ENCODE data around the gene SMPDL3A. TPM values are rescaled to one million over a fixed set of nuclear protein-coding genes. Genes with fewer than 3 reads are reported as not detected.

The SMPDL3A gene
- total RNA-seq, 2 donors from 2014 or later = 129 to 186 TPM

DNA sequence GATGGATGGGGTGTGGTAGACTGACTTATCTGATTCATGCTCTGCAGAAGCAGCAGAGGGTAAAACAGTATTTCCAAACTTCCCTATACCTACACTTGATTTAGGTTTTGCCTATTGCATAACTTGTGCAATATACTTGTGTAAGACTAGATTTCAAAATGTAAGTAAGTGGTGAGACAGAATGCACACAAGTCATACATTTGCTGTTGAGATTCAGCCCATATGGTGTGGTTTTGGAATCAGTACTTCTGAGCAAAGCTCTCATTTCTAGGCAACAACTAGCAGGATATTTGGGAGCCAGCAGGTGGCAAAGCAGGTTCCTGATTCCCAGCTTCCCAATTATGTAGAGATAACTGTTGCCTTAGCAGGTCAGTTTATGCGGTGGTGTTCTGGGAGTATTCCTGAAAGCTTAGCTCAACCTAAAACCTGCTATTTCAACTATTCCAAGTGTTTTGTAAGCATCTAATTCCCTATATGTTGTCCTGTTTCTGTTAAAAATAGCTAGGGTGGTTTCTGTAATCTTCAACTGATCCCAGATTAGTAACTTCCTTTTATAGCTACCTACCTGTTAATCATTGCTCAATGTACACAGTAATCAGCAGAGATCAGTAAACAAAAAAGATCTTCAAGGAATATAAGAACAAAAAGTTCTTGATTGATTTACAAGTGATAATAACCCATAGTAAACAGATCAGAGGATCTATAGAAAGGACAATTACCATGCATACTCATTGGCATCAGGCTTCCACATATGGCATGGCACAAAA is 18.0 kb upstream of the SMPDL3A start:
- ATAC-seq (peak; percentile 94), DNase-seq (no peak)
- intact Hi-C loops (cut with DNase I, micrococcal nuclease) = no loop called here

DNA sequence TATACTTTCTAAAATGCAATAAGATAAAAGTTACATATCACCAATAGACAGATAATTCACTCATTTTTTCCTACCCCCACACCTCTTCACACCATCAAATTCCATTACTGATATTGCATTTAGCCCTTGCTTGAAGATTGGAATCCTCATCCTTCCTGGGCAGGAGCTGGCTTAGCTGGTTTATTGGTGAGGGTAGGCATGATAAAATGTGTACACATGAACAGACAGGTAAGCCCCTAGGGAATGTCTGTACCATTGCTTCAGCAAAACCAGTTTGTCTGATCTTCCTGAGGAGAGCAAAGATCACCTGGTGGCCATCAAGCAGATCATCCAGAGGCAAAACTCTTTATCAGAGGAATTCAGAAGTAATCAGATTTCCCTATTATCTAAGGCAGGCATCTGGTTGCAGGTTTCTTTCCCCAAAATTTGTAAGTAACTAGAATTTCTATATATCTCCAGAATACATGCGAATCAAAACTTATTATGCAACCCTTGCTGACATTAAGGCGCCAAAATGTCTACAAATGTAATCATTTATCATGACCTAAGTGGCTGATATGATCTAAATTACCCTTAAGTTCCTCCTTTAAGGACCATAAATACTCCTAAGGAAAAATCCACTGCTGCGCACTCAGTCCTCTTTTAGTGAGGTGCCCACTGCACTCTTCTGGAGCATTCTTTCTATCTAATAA is 16.2 kb upstream of the SMPDL3A start:
- DNase-seq (no peak), ATAC-seq (peak; percentile 38)

GRCh38 chr6:122775975-122776374 is 13.1 kb upstream of the SMPDL3A start:
- no peak for ATAC-seq
- intact Hi-C loops (cut with DNase I, micrococcal nuclease) = no loop called here

More for the DNA sequence above, 16.2 kb upstream of the SMPDL3A start:
- intact Hi-C loops (cut with DNase I, micrococcal nuclease) = no loop called here

DNA sequence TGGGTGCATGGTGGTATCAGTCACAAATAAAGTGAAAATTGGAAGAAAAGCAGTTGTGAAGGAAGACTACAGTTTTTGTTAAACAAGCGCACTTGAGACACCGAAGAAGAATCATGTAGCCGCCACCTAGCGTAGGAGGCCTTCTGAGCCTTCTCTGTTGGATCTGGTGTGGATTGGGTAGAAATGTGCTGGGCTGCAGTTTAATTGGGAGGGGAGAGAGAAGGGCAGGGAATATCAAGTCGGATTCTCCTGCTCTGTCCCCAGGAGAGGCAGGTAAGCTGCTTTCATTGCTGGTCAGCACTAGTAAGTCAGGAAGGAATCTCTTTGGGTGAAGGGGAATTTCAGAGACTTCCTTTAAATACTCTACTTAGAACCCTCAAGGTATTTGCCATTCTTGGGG is 10.8 kb upstream of the SMPDL3A start:
- ATAC-seq (no peak), DNase-seq (no peak)
- intact Hi-C loops (cut with DNase I, micrococcal nuclease) = no loop called here

More at GRCh38 chr6:122775975-122776374, 13.1 kb upstream of the SMPDL3A start:
- DNase-seq = no peak

- intact Hi-C loops (cut with DNase I, micrococcal nuclease) = no loop called here
- DNase-seq (no peak), ATAC-seq (no peak)
These were observed 9.9 kb upstream of the SMPDL3A start for GRCh38 chr6:122778985-122779661.

- DNase-seq (no peak), ATAC-seq (no peak)
- intact Hi-C loops (cut with DNase I, micrococcal nuclease) = no loop called here
These were observed 9.4 kb upstream of the SMPDL3A start, which contains the start of gene FABP7 for GRCh38 chr6:122779667-122780066. FABP7 (plus strand) TSS chr6:122779716; CDS start chr6:122779795, 79 bp downstream.

GRCh38 chr6:122780114-122780513 is 8.9 kb upstream of the SMPDL3A start:
- intact Hi-C loops (cut with DNase I, micrococcal nuclease) = no loop called here
- ATAC-seq = no peak
- no peak for DNase-seq

- intact Hi-C loops (cut with DNase I, micrococcal nuclease) = no loop called here
- no peak for DNase-seq
- no peak for ATAC-seq
These were observed 7.3 kb upstream of the SMPDL3A start for GRCh38 chr6:122781716-122782115.

- intact Hi-C loops (cut with DNase I, micrococcal nuclease) = no loop called here
- DNase-seq (no peak), ATAC-seq (no peak)
These were observed 5.7 kb upstream of the SMPDL3A start for GRCh38 chr6:122783401-122783800.

DNA sequence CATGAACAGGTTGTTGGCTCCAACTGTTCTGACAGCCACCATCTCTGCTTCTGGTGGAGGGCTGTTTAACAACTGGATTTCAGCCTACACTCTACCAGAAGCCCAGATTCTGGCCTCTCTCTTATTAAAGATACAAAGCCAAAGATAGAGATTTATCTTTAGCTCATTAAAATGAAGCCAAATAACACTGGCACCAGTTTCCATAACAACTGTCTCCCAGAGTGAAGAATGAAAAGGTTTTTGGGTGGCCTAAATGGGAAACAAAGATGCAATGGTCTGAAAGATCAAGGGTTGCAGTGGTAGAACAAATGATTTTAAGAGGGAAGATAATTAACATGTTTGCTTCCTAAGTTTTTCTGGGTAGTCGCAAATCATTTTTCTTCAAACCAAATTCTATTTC is 3.2 kb upstream of the SMPDL3A start:
- no peak for ATAC-seq
- no peak for DNase-seq
- intact Hi-C loops (cut with DNase I, micrococcal nuclease) = no loop called here

- no peak for ATAC-seq
- DNase-seq = no peak
- intact Hi-C loops (cut with DNase I, micrococcal nuclease) = no loop called here
These were observed 1.3 kb upstream of the SMPDL3A start for GRCh38 chr6:122787721-122788120.

DNA sequence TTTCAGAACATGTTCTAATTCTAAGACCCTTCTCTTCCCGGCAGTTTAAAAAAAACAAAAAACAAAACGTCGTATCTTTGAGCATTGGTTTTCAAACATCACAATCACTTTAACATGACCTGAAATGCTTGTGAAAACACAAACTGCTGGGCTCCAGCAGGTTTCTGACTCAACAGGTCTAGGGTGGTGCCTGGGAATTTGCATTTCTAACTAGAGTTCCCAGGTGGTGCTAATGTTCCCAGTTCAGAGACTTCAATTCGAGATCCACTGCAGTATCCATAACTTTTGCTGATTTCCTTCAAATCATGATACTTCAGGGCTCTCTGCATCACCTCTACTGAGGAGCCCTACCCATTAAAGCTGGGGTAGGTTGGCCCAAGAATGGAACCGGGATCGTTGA is 850 bp upstream of the SMPDL3A start:
- no peak for DNase-seq
- intact Hi-C loops (cut with DNase I, micrococcal nuclease) = no loop called here
- no peak for ATAC-seq

DNA sequence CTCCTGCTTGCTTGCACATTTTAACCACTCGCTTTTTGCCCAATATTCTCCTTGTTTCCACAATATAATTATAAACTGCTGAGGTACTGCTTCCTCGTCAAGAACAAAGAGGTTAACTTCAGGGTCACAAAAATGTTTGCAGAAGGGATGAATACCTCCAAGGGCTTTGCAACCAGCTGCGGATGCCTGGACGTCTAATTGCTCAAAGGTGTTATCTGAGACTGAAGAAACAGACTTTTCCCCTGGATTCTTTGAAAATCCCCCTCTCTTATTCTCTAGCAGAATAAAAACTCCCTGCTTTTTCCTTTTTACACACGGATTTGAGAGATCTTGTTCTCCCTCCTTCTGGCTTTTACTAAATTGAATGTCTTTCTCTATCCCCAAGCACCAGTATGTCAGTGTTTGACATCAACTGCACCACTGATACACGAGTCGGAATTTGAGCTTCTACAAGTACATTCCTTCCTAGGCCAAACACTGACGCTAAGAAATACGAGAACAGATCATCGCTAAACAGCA is 336 bp upstream of the SMPDL3A start:
- DNase-seq = no peak
- intact Hi-C loops (cut with DNase I, micrococcal nuclease) = no loop called here
- ATAC-seq = no peak

DNA sequence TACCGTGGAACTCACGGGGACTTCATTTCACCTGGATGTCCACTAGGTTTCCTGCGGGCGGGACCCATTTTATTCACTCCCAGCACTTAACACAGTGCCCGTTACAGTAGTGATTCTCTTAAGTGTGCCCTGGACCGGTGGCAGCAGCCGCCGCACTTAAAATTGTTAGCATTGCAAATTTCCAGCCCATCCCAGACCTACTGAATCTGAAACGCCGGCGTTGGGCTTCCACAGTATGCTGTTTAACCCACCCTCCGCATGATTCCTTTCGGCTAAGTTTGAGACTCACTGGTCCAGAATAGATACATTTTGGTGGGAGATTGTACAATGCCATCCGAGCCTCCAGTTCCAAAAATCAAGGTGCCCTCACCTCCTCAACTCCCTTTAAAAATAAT is 967 bp downstream of the SMPDL3A start:
- ATAC-seq (peak; percentile 22), DNase-seq (peak in 1 of 2 donors; percentile 39)
- intact Hi-C loops (cut with DNase I, micrococcal nuclease) = no loop called here

DNA sequence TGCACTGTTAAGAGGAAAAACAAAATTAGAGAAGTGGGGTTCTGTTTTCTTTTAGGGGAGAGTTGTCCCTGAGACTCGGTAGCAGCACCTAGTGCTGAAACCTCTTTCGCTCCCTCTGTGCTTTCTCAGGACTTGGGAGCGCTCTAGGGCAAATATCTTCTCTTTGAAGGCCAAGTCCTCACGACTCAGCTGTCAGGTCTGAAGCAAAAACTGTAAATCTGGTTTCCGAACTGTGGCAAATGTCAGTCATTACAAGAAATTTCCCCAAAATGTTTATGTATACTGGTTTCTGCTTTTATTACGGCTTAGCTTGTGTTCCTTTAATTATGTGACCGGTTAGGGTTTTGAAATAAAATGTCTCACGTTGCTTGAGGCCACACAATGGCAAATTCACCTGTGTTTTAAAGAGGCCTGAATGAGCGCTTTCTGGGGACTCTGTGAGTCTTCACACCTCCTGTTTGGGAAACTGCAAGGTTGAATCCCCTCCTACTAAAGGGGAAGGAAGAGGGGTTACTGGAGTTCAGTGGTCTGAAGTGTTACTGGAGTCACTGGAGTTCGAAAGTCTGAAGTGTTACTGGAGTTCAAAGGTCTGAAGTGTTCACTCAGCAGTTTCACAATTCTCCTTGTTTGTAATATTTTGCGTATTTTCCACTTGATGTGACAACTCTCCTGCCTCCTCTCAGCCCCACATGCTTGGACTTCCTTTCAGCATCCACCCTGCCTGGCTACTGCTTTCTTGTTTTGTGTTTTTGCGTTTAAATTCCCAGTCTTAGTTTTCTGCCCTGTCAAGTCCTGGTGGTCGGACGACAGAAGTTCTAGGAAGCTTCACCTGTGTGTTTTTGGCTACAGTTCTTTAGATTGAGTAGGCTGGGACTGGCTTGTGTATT is 1.6 kb downstream of the SMPDL3A start:
- DNase-seq (no peak), ATAC-seq (peak; percentile 47)
- intact Hi-C loops (cut with DNase I, micrococcal nuclease) = no loop called here

GRCh38 chr6:122791310-122791679 is 2.2 kb downstream of the SMPDL3A start:
- DNase-seq = no peak

DNA sequence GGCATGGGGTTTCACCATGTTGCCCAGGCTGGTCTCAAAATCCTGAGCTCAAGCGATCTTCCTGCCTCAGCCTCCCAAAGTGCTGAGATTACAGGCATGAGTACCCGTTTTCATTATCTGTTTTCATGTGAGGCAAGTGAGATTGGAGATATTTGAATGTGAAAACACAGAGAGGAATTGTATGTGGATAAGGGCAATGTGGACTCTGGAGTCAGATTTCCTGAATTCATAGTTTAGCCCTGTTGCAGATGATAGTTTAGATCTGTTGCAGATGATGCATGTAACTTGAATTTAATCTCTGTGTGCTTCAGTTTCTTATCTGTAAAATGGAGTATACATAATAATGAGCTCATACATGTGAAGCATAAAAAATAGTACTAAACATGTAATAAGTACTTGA is 3.7 kb downstream of the SMPDL3A start:
- intact Hi-C loops (cut with DNase I, micrococcal nuclease) = no loop called here
- ATAC-seq (no peak), DNase-seq (no peak)

More at GRCh38 chr6:122791310-122791679, 2.2 kb downstream of the SMPDL3A start:
- no peak for ATAC-seq
- intact Hi-C loops (cut with DNase I, micrococcal nuclease) = no loop called here

- no peak for ATAC-seq
- DNase-seq = no peak
- intact Hi-C loops (cut with DNase I, micrococcal nuclease) = no loop called here
These were observed 8.5 kb downstream of the SMPDL3A start for GRCh38 chr6:122797537-122797936.

All from left colon (tissue), 2 donors.